Esophagus squamous epithelium (tissue), 5 donors: ENCODE data around the gene PRICKLE3. TPM values are rescaled to one million over a fixed set of nuclear protein-coding genes. Genes with fewer than 3 reads are reported as not detected.
"Not testable (repeated sequence)": the region's sequence is repeated elsewhere in the genome, so short reads cannot be mapped to it uniquely, and the experiment has no call there.

ENCODE experiments used
- DNase-seq: peaks from one replicate; lab custom pipeline; 2025; lab: John Stamatoyannopoulos, UW
- H3K27ac ChIP-seq, 4 donors: fragments of 200-600 bp; sonication (generic); one replicate each; pipeline ENCODE4 v1.5.1; 2016 to 2019; ENCODE audit warnings: mild to moderate bottlenecking in 1 of 4
- H3K27me3 ChIP-seq, 4 donors: fragments of 200-600 bp; sonication (generic); 1 replicate in 3 of 4; 2 replicates in 1 of 4; pipeline versions ENCODE4 v1.5.1 to v1.6.0; 2017 to 2021; ENCODE audit warnings: antibody characterized with exemption in 1 of 4
- H3K36me3 ChIP-seq, 3 donors: fragments of 200-600 bp; sonication (generic); one replicate each; pipeline ENCODE4 v1.5.1; 2016 to 2019
- H3K4me1 ChIP-seq, 3 donors: fragments of 200-600 bp; sonication (generic); one replicate each; pipeline ENCODE4 v1.5.1; 2017 to 2019
- H3K4me3 ChIP-seq, 4 donors: fragments of 200-600 bp; sonication (generic); 1 replicate in 3 of 4; 2 replicates in 1 of 4; pipeline ENCODE4 v1.5.1; 2016 to 2019; ENCODE audit warnings: mild to moderate bottlenecking in 2 of 4, moderate library complexity in 1 of 4
- H3K9me3 ChIP-seq, 3 donors: fragments of 200-600 bp; sonication (generic); one replicate each; pipeline ENCODE4 v1.5.1; 2016 to 2019
- POLR2A ChIP-seq, 4 donors: fragments of 450-650 bp; IDR thresholded peaks; one replicate each; pipeline ENCODE4 v1.6.1; 2017; ENCODE audit warnings: antibody characterized with exemption in 4 of 4, mild to moderate bottlenecking in 4 of 4, moderate library complexity in 3 of 4
- WGBS, 2 donors: methylation state at CpG; one replicate each; pipeline ENCODE4 v1.1.5; 2018; 5-methylcytosine and 5-hydroxymethylcytosine counted together
- intact Hi-C: fragments of 100-400 bp; cut with DNase I; formaldehyde crosslinking; loops from one replicate; pipeline ENCODE4 v1.15.0; 2022
- total RNA-seq, 4 donors: library from RNA; depleted of rRNA; stranded (reverse); fragments of >200 nt; gene quantifications; one replicate each; pipeline ENCODE4 v1.1.0, GENCODE V29; 2016
- TF ChIP-seq, protein P1 (sequence below), 6 experiments: fragments of 450-650 bp in 4 of 6; fragments of 200-600 bp in 2 of 6; sonication (generic) in 2 of 6; IDR thresholded peaks; one replicate each; pipeline ENCODE4 v1.5.1; 2016 to 2019; ENCODE audit warnings: antibody characterized with exemption in 6 of 6, mild to moderate bottlenecking in 4 of 6, moderate library complexity in 4 of 6
- donor health status: DM: yes; HTN: yes; CAD: no.

PRICKLE3 gene
- total RNA-seq, 4 donors from 2014 or later: 15.7 to 33.8 (median 19.9) TPM

DNA sequence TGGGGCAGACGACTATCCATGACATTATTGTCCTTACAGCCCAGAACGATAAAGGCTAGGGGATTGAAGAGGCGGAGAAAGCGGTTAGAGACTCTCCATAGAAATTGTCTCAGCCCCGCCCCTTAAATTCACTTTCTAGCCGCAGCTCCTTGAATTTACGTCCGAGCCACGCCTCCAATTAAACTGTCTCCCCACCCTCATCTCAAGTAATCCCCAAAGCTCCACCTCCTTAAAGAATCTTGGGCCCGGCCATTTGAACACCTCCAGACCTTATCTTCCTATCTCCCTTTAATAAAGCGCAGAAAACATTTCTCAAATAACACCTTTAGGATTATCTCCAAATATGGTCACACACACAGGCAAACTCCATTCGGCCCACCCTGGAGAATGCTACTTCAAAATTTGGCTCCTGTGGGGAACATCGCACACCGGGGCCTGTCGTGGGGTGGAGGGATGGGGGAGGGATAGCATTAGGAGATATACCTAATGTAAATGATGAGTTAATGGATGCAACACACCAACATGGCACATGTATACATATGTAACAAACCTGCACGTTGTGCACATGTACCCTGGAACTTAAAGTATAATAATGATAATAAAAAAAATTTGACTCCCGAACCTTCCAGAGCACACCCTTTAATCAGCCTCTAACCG is 30.8 kb downstream of the PRICKLE3 start:
- H3K4me3 ChIP-seq: peak overlapping the region; percentile 33 to 74 (median 52)
- intact Hi-C loops: no loop called here
- no peak for DNase-seq

DNA sequence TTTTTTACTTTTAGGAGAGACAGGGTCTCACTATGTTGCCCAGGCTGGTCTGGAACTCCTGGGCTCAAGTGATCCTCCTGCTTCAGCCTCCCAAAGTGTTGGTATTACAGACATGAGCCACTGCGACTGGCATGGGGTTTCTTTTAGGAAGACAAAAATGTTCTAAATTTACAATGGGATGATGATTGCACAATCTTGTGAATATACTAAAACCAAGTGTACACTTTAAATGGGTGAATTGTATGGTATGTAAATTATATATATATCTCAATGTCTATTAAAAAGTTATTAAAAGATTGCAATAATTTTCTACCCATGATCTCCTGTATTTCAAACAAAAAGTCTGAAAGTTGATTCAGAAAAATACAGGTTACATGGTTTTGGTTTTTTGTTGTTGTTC is 32.7 kb downstream of the PRICKLE3 start:
- Histone ChIP-seq H3K36me3 (no peaks in the 10 kb centered on the region), H3K27ac (no peak overlapping the region), H3K4me3 (no peak overlapping the region), H3K4me1 (peaks cover 0 to 14% (median 0%) of the 10 kb centered on the region in 3 donors), H3K27me3 (no peaks in the 10 kb centered on the region), H3K9me3 (no peaks in the 10 kb centered on the region)
- TF ChIP-seq, protein P1, sequence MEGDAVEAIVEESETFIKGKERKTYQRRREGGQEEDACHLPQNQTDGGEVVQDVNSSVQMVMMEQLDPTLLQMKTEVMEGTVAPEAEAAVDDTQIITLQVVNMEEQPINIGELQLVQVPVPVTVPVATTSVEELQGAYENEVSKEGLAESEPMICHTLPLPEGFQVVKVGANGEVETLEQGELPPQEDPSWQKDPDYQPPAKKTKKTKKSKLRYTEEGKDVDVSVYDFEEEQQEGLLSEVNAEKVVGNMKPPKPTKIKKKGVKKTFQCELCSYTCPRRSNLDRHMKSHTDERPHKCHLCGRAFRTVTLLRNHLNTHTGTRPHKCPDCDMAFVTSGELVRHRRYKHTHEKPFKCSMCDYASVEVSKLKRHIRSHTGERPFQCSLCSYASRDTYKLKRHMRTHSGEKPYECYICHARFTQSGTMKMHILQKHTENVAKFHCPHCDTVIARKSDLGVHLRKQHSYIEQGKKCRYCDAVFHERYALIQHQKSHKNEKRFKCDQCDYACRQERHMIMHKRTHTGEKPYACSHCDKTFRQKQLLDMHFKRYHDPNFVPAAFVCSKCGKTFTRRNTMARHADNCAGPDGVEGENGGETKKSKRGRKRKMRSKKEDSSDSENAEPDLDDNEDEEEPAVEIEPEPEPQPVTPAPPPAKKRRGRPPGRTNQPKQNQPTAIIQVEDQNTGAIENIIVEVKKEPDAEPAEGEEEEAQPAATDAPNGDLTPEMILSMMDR (IDR thresholded peaks at IDR 0.05): no peak
- TF ChIP-seq POLR2A (IDR thresholded peaks at IDR 0.05): no peak
- DNase-seq: no peak
- intact Hi-C loops: no loop called here
- WGBS, 2 donors: 63% methylated on average over 1 of the region's 1 CpG; no CpG with 5 or more reads in 1 of the 2 donors

More for the DNA sequence above, 30.8 kb downstream of the PRICKLE3 start:
- Histone ChIP-seq H3K27me3 (no peaks in the 10 kb centered on the region), H3K4me1 (peaks cover 0 to 14% (median 0%) of the 10 kb centered on the region in 3 donors), H3K27ac (peak overlapping the region; percentile 91 to 99 (median 96)), H3K36me3 (no peaks in the 10 kb centered on the region), H3K9me3 (no peaks in the 10 kb centered on the region)
- WGBS, 2 donors: 7 to 48% methylated on average over 4 to 18 of the region's 18 CpGs
- no peak for TF ChIP-seq POLR2A (IDR thresholded peaks at IDR 0.05)
- TF ChIP-seq, protein P1 (IDR thresholded peaks at IDR 0.05): no peak

DNA sequence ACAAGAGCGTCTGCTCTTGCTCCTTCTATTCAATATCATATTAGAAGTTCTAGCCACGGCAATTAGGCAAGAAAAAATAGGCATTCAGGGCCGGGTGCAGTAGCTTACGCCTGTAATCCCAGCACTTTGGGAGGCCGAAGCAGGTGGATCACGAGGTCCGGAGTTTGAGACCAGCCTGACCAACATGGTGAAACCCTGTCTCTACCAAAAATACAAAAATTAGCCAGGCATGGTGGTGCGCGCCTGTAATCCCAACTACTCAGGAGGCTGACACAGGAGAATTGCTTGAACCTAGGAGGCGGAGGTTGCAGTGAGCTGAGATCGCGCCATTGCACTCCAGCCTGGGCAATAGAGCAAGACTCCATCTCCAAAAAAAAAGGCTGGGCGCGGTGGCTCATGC is 36.9 kb downstream of the PRICKLE3 start:
- H3K27me3 ChIP-seq, DNase-seq, H3K4me1 ChIP-seq, H3K9me3 ChIP-seq, H3K27ac ChIP-seq, H3K4me3 ChIP-seq, intact Hi-C loops, H3K36me3 ChIP-seq: not testable (repeated sequence)
- 88 to 91% methylated on average over 5 to 12 of the region's 14 CpGs for WGBS, 2 donors

DNA sequence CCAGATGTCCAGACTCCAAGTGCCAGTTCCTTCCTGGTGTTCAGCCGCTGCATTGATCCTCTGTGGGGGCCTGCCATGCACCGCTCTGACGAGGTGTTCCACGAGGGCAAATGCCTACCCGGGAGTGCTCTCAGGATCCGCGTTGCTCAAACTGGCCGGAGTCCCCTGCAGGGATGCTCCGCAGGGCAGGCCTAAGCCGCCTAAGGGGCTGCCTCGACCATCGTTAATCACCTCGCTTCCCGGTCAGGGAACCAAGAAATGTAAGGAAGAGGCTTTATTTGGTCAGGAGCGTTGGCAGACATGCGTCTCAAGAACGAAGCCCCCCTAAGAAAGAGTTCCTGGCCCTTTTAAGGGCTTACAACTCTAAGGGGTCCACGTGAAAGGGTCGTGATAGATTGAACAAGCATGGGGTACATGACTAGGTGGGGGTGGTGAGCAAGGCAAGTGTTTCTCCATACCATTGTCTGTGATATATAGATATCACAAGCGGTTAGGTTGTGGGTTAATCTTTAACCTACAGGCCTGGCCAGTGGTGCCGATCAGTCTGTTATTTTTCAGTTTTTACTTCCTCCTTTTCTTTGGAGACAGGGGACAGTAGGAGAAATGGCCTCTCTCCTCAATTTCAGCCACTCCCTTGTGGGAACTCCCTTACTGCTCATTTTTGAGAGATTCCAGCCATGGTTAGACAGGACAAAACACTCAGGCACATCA is 37.6 kb downstream of the PRICKLE3 start:
- H3K27me3 ChIP-seq, DNase-seq, H3K9me3 ChIP-seq, H3K27ac ChIP-seq, H3K4me3 ChIP-seq, H3K36me3 ChIP-seq, H3K4me1 ChIP-seq, intact Hi-C loops: not testable (repeated sequence)
- WGBS, 2 donors: 54 to 63% methylated on average over 5 to 7 of the region's 21 CpGs

DNA sequence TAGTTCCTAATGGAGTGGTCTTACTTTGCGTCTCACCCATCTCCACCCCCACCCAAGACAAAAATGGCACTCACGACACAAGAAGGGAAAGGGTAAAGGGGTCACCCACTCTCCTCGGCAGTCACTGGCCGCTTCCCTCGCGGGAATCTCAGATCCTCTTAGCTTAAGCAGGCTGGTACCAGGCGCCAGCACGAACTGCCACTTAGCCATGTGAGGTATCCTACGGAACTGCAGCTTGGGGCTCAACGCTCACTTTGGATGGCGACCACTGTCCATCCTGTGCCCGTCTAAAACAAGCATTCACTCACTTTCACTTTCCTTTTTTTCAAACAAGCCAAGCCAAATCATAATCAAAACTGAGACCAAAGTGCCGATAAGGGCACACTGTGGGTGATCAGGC is 38.2 kb downstream of the PRICKLE3 start:
- no peaks in the 10 kb centered on the region for H3K4me1 ChIP-seq
- TF ChIP-seq, protein P1 (IDR thresholded peaks at IDR 0.05): no peak
- no peak for TF ChIP-seq POLR2A (IDR thresholded peaks at IDR 0.05)
- H3K36me3 ChIP-seq: no peaks in the 10 kb centered on the region
- no peaks in the 10 kb centered on the region for H3K9me3 ChIP-seq
- H3K27me3 ChIP-seq: no peaks in the 10 kb centered on the region
- no peak overlapping the region for H3K4me3 ChIP-seq
- H3K27ac ChIP-seq: no peak overlapping the region
- no peak for DNase-seq
- WGBS, 2 donors: 91 to 92% methylated on average over 3 to 13 of the region's 13 CpGs
- intact Hi-C loops: no loop called here

DNA sequence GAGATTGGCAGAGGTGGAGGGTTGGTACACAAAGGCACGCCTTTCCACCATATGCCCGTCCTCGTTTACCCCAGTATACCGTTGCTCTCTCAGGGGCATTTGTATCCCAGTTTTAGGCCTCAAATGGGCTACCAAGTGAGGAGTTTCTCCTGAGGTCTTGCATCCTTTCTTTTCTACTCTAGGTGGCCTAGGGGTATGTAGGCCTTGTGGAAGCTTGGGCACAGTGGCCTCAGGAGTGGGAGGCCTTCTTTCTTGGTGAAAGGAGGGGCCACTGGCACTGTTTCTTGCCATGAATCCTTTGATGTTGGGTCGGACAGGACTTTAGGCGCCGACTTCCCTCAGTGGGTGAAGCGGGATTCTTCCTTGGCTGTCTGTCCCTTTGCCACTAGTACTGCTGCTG is 38.9 kb downstream of the PRICKLE3 start:
- TF ChIP-seq, protein P1 (IDR thresholded peaks at IDR 0.05): no peak
- TF ChIP-seq POLR2A (IDR thresholded peaks at IDR 0.05): no peak
- Histone ChIP-seq H3K9me3 (no peaks in the 10 kb centered on the region), H3K4me1 (no peaks in the 10 kb centered on the region), H3K27me3 (no peaks in the 10 kb centered on the region), H3K4me3 (no peak overlapping the region), H3K36me3 (no peaks in the 10 kb centered on the region), H3K27ac (no peak overlapping the region)
- 90 to 100% methylated on average over 2 to 5 of the region's 8 CpGs for WGBS, 2 donors
- no peak for DNase-seq
- intact Hi-C loops: no loop called here

DNA sequence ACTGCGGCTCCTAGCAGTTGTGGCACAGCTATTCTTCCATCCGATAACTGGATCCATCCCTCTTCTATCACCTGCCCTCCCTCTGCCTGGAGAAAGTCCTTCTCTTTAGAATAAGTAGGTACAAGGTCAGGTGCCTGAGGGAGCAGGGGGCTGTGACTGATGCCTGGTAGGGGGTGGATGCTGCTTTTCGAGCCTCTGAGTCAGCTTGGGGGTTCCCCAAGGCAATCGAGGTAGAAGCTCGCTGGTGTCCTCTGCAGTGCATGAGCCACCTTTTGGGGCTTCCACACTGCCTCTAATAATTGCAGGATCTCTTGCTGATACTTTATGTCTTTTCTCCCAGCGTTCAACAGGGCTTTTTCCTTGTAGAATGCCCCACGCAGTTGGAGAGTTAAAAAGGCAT is 43.0 kb downstream of the PRICKLE3 start:
- WGBS, 2 donors: 30 to 69% methylated on average over 4 to 6 of the region's 7 CpGs
- H3K27me3 ChIP-seq, H3K27ac ChIP-seq, H3K36me3 ChIP-seq, intact Hi-C loops, DNase-seq, H3K4me3 ChIP-seq, H3K4me1 ChIP-seq: not testable (repeated sequence)
- H3K9me3 ChIP-seq: peaks cover 4 to 27% (median 10%) of the 10 kb centered on the region in 3 donors
